ENCODE measurements around the gene CHN2.
A peak's percentile ranks its signal among the peaks of the same experiment; 100 is the strongest.

The CHN2 gene

GRCh38 chr7:29194594-29195427 is at the start of gene CHN2:
CHN2 (plus strand) TSS chr7:29194775.
- DNase-seq = peak; percentile 42

GRCh38 chr7:29145553-29146056 is 49.0 kb upstream of the CHN2 start:
- no peak for DNase-seq

GRCh38 chr7:29146057-29146706 is 48.4 kb upstream of the CHN2 start, which contains the start of gene CPVL:
CPVL (minus strand) TSS chr7:29146537; CDS start chr7:29121061, 25,476 bp downstream.
- peak; percentile 3 for DNase-seq

GRCh38 chr7:29146888-29147609 is 47.5 kb upstream of the CHN2 start:
- no peak for DNase-seq

- DNase-seq = no peak
These were observed 46.8 kb upstream of the CHN2 start for GRCh38 chr7:29147821-29148220.

- DNase-seq = no peak
These were observed 45.5 kb upstream of the CHN2 start for GRCh38 chr7:29149036-29149435.

- no peak for DNase-seq
These were observed 43.7 kb upstream of the CHN2 start for GRCh38 chr7:29150856-29151255.

GRCh38 chr7:29154076-29154475 is 40.5 kb upstream of the CHN2 start:
- no peak for DNase-seq

GRCh38 chr7:29156907-29157452 is 37.6 kb upstream of the CHN2 start:
- no peak for DNase-seq

- DNase-seq = no peak
These were observed 35.7 kb upstream of the CHN2 start for GRCh38 chr7:29158795-29159423.

GRCh38 chr7:29160080-29160479 is 34.5 kb upstream of the CHN2 start:
- no peak for DNase-seq

- no peak for DNase-seq
These were observed 33.3 kb upstream of the CHN2 start for GRCh38 chr7:29161231-29161630.

GRCh38 chr7:29162577-29162976 is 32.0 kb upstream of the CHN2 start:
- no peak for DNase-seq

GRCh38 chr7:29163854-29164253 is 30.7 kb upstream of the CHN2 start:
- DNase-seq = no peak

- no peak for DNase-seq
These were observed 26.9 kb upstream of the CHN2 start for GRCh38 chr7:29167721-29168120.

GRCh38 chr7:29170781-29171180 is 23.8 kb upstream of the CHN2 start:
- no peak for DNase-seq

- DNase-seq = no peak
These were observed 21.1 kb upstream of the CHN2 start for GRCh38 chr7:29173458-29173857.

- DNase-seq = peak; percentile 34
These were observed 16.5 kb upstream of the CHN2 start for GRCh38 chr7:29177963-29178600.

GRCh38 chr7:29179115-29179514 is 15.5 kb upstream of the CHN2 start:
- no peak for DNase-seq

- no peak for DNase-seq
These were observed 10.0 kb upstream of the CHN2 start for GRCh38 chr7:29184599-29184998.

- no peak for DNase-seq
These were observed 9.0 kb upstream of the CHN2 start for GRCh38 chr7:29185613-29186012.

GRCh38 chr7:29189743-29190201 is 4.8 kb upstream of the CHN2 start:
- peak; percentile 62 for DNase-seq
